ENCODE data around the gene HSD11B1. TPM values are rescaled to one million over a fixed set of nuclear protein-coding genes. Genes with fewer than 3 reads are reported as not detected.

The HSD11B1 gene
- total and polyA plus RNA-seq, 4 donors: 0.09 to 488 (median 304) TPM

GRCh38 chr1:209710847-209711246, 6.2 kb downstream of the HSD11B1 start:
- H3K4me3 ChIP-seq (ENCODE audit: low read depth in 1 of 3, low read length in 3 of 3): no peak overlapping the region
- H3K27me3 ChIP-seq (ENCODE audit: control insufficient read depth in 4 of 4, insufficient read depth in 4 of 4, low read length in 3 of 4): no peaks in the 10 kb centered on the region
- no peak overlapping the region for H3K27ac ChIP-seq (ENCODE audit: low read depth in 1 of 2, low read length in 2 of 2)
- DNase-seq (ENCODE audit: low spot score): no peak
- no peak for TF ChIP-seq CTCF (IDR thresholded peaks at IDR 0.05; ENCODE audit: low read depth, low read length, missing input control)
- no peak for TF ChIP-seq MAX (IDR thresholded peaks at IDR 0.05)
- TF ChIP-seq ATF3 (IDR thresholded peaks at IDR 0.05): no peak
- no peak for TF ChIP-seq FOXA2 (IDR thresholded peaks at IDR 0.05)
- no peak for TF ChIP-seq YY1 (IDR thresholded peaks at IDR 0.05)
- TF ChIP-seq FOXA1 (IDR thresholded peaks at IDR 0.05): no peak
- TF ChIP-seq TAF1 (conservative IDR thresholded peaks at IDR 0.05): no peak
- TF ChIP-seq RXRA (IDR thresholded peaks at IDR 0.05): no peak
- TF ChIP-seq JUND (IDR thresholded peaks at IDR 0.05): no peak
- TF ChIP-seq RAD21 (IDR thresholded peaks at IDR 0.05): no peak
- no peak for TF ChIP-seq REST (IDR thresholded peaks at IDR 0.05)
- no peak for TF ChIP-seq GABPA (IDR thresholded peaks at IDR 0.05 in 1 of 2, conservative IDR thresholded peaks at IDR 0.05 in 1 of 2)
- no peak for TF ChIP-seq ZBTB33 (IDR thresholded peaks at IDR 0.05)
- no peak overlapping the region for H3K9ac ChIP-seq (ENCODE audit: low read depth in 1 of 2, low read length in 2 of 2)
- 93% methylated on average over 3 of the region's 3 CpGs for WGBS
- no peaks in the 10 kb centered on the region for H3K9me3 ChIP-seq (ENCODE audit: control insufficient read depth in 4 of 4, low read length in 3 of 4)
- H3K4me1 ChIP-seq (ENCODE audit: control insufficient read depth in 4 of 4, insufficient read depth in 4 of 4, low read length in 3 of 4): peaks cover 0 to 37% (median 27%) of the 10 kb centered on the region in 4 donors
- peaks cover 0 to 33% (median 15%) of the 10 kb centered on the region in 4 donors for H3K36me3 ChIP-seq (ENCODE audit: control insufficient read depth in 4 of 4, insufficient read depth in 3 of 4, low read depth in 1 of 4, low read length in 3 of 4)

- 87% methylated on average over 2 of the region's 2 CpGs for WGBS
- DNase-seq (ENCODE audit: low spot score): no peak
- H3K4me1 ChIP-seq (ENCODE audit: control insufficient read depth in 4 of 4, insufficient read depth in 4 of 4, low read length in 3 of 4): peaks cover 0 to 8% (median 4%) of the 10 kb centered on the region in 4 donors
- no peak overlapping the region for H3K4me3 ChIP-seq (ENCODE audit: low read depth in 1 of 3, low read length in 3 of 3)
- H3K27ac ChIP-seq (ENCODE audit: low read depth in 1 of 2, low read length in 2 of 2): no peak overlapping the region
- peaks cover 0 to 24% (median 11%) of the 10 kb centered on the region in 4 donors for H3K36me3 ChIP-seq (ENCODE audit: control insufficient read depth in 4 of 4, insufficient read depth in 3 of 4, low read depth in 1 of 4, low read length in 3 of 4)
- H3K9ac ChIP-seq (ENCODE audit: low read depth in 1 of 2, low read length in 2 of 2): no peak overlapping the region
- H3K27me3 ChIP-seq (ENCODE audit: control insufficient read depth in 4 of 4, insufficient read depth in 4 of 4, low read length in 3 of 4): no peaks in the 10 kb centered on the region
- TF ChIP-seq FOXA2 (IDR thresholded peaks at IDR 0.05) (no peak), HNF4A (conservative IDR thresholded peaks at IDR 0.05) (no peak), CTCF (IDR thresholded peaks at IDR 0.05; ENCODE audit: low read depth, low read length, missing input control) (no peak), ATF3 (IDR thresholded peaks at IDR 0.05) (no peak), SP1 (IDR thresholded peaks at IDR 0.05) (no peak), HNF4G (IDR thresholded peaks at IDR 0.05) (no peak), JUND (IDR thresholded peaks at IDR 0.05) (no peak), FOXA1 (IDR thresholded peaks at IDR 0.05) (no peak), RAD21 (IDR thresholded peaks at IDR 0.05) (no peak)
- H3K9me3 ChIP-seq (ENCODE audit: control insufficient read depth in 4 of 4, low read length in 3 of 4): no peaks in the 10 kb centered on the region
These were observed 9.7 kb downstream of the HSD11B1 start for GRCh38 chr1:209714338-209714737.

All from liver (tissue), 9 donors.